Transverse colon (tissue), 4 donors: ENCODE measurements around the gene ZACN. TPM values are rescaled to one million over a fixed set of nuclear protein-coding genes. Genes with fewer than 3 reads are reported as not detected.

ENCODE experiments used
- DNase-seq: peaks from one replicate; pipeline ENCODE4 v3.0.0-alpha.2; 2019
- H3K27ac ChIP-seq, 4 donors: fragments of 200-600 bp; sonication (generic); 2 replicates each; pipeline ENCODE4 v1.5.1; 2016 to 2018; ENCODE audit warnings: inconsistent platforms in 4 of 4
- H3K27me3 ChIP-seq: fragments of 200-600 bp; sonication (generic); 2 replicates; pipeline ENCODE4 v1.5.1; 2017; ENCODE audit warnings: inconsistent platforms
- H3K36me3 ChIP-seq, 4 donors: fragments of 200-600 bp; sonication (generic); 2 replicates each; pipeline ENCODE4 v1.5.1; 2017 to 2019; ENCODE audit warnings: inconsistent platforms in 4 of 4
- H3K4me1 ChIP-seq, 4 donors: fragments of 200-600 bp; sonication (generic); 2 replicates each; pipeline ENCODE4 v1.5.1; 2017 to 2020; ENCODE audit warnings: inconsistent platforms in 4 of 4
- H3K4me3 ChIP-seq, 4 donors: fragments of 200-600 bp; sonication (generic); 1 replicate in 1 of 4; 2 replicates in 3 of 4; pipeline versions ENCODE4 v1.5.1 to v1.6.1; 2017 to 2019; ENCODE audit warnings: inconsistent platforms in 4 of 4
- H3K9me3 ChIP-seq, 2 donors: fragments of 200-600 bp; sonication (generic); 2 replicates each; pipeline ENCODE4 v1.5.1; 2017 to 2019; ENCODE audit warnings: inconsistent platforms in 2 of 2
- CTCF ChIP-seq, 5 experiments: fragments of 200-600 bp in 3 of 5; fragments of 450-650 bp in 2 of 5; sonication (generic) in 3 of 5; IDR thresholded peaks; 1 replicate in 2 of 5; 2 replicates in 3 of 5; pipeline ENCODE4 v1.5.1; 2016 to 2017; ENCODE audit warnings: antibody characterized with exemption in 5 of 5, inconsistent platforms in 3 of 5, mild to moderate bottlenecking in 2 of 5, moderate library complexity in 1 of 5
- EP300 ChIP-seq: sonication (generic); formaldehyde crosslinking; IDR thresholded peaks from one replicate; pipeline ENCODE4 v1.6.1; 2017; ENCODE audit warnings: antibody characterized with exemption, low read depth
- POLR2A ChIP-seq: fragments of 450-650 bp; IDR thresholded peaks from one replicate; pipeline ENCODE4 v1.6.1; 2016; ENCODE audit warnings: antibody characterized with exemption, mild to moderate bottlenecking, moderate library complexity
- POLR2AphosphoS5 ChIP-seq, 3 donors: sonication (generic); formaldehyde crosslinking; IDR thresholded peaks; one replicate each; pipeline ENCODE4 v1.6.1; 2016; ENCODE audit warnings: antibody characterized with exemption in 3 of 3
- WGBS, 2 donors: methylation state at CpG; one replicate each; pipeline ENCODE4 v1.1.5; 2018; ENCODE audit warnings: low coverage in 1 of 2; 5-methylcytosine and 5-hydroxymethylcytosine counted together
- in situ Hi-C, 4 donors: fragments of 200-750 bp; cut with MboI; loops; one replicate each; pipeline versions ENCODE4 v1.15.0 to v1.15.1; 2017; ENCODE audit warnings: low sequenced_read_pairs in 3 of 4, low pct_ligation_motif_present in 1 of 4, low pct_unique_long_range_greater_than_20kb in 1 of 4
- intact Hi-C: fragments of 100-400 bp; cut with DNase I; formaldehyde crosslinking; loops from one replicate; pipeline ENCODE4 v1.15.1; 2023; ENCODE audit warnings: low total_unique reads
- total RNA-seq, 4 donors: library from RNA; depleted of rRNA; stranded (reverse); fragments of >200 nt; gene quantifications; one replicate each; pipeline ENCODE4 v1.1.0, GENCODE V29; 2016

Gene ZACN
- total RNA-seq, 4 donors from 2014 or later, result 0.40 TPM; not detected in 3

GRCh38 chr17:76085066-76085730, 6.2 kb downstream of the ZACN start:
- peaks cover 0 to 40% (median 18%) of the 10 kb centered on the region in 4 donors for H3K36me3 ChIP-seq
- no peak overlapping the region for H3K4me3 ChIP-seq
- H3K27me3 ChIP-seq, result peaks cover 5% of the 10 kb centered on the region
- TF ChIP-seq POLR2AphosphoS5 (IDR thresholded peaks at IDR 0.05) (no peak), EP300 (no peak), POLR2A (no peak), CTCF (IDR thresholded peaks at IDR 0.05) (no peak)
- H3K4me1 ChIP-seq, result no peaks in the 10 kb centered on the region
- H3K27ac ChIP-seq, result no peak overlapping the region
- intact Hi-C loops (no loop called here), in situ Hi-C loops (no loop called here)
- no peak for DNase-seq
- H3K9me3 ChIP-seq, result no peaks in the 10 kb centered on the region
- 85% methylated on average over 17 of the region's 17 CpGs; no CpG with 5 or more reads in 1 of the 2 donors for WGBS, 2 donors

GRCh38 chr17:76085731-76086366, 6.9 kb downstream of the ZACN start:
- 92 to 100% methylated on average over 1 to 12 of the region's 13 CpGs for WGBS, 2 donors
- no peak overlapping the region for H3K4me3 ChIP-seq
- no peak overlapping the region for H3K27ac ChIP-seq
- TF ChIP-seq EP300 (no peak), POLR2A (no peak), POLR2AphosphoS5 (IDR thresholded peaks at IDR 0.05) (no peak), CTCF (IDR thresholded peaks at IDR 0.05) (no peak)
- H3K4me1 ChIP-seq, result no peaks in the 10 kb centered on the region
- H3K36me3 ChIP-seq, result peaks cover 0 to 46% (median 22%) of the 10 kb centered on the region in 4 donors
- in situ Hi-C loops, result no loop called here
- no peaks in the 10 kb centered on the region for H3K9me3 ChIP-seq
- H3K27me3 ChIP-seq, result no peaks in the 10 kb centered on the region
- intact Hi-C loops, result no loop called here
- no peak for DNase-seq

GRCh38 chr17:76086384-76086783, 7.4 kb downstream of the ZACN start:
- Histone ChIP-seq H3K27me3 (no peaks in the 10 kb centered on the region), H3K4me1 (no peaks in the 10 kb centered on the region), H3K36me3 (peaks cover 0 to 46% (median 22%) of the 10 kb centered on the region in 4 donors), H3K4me3 (no peak overlapping the region), H3K9me3 (no peaks in the 10 kb centered on the region), H3K27ac (no peak overlapping the region)
- in situ Hi-C loops, result no loop called here
- TF ChIP-seq CTCF (IDR thresholded peaks at IDR 0.05) (no peak), POLR2AphosphoS5 (IDR thresholded peaks at IDR 0.05) (no peak), POLR2A (no peak)
- 97% methylated on average over 9 of the region's 9 CpGs; no CpG with 5 or more reads in 1 of the 2 donors for WGBS, 2 donors
- intact Hi-C loops, result no loop called here
- DNase-seq, result no peak

GRCh38 chr17:76087531-76087930, 8.5 kb downstream of the ZACN start:
- Histone ChIP-seq H3K9me3 (no peaks in the 10 kb centered on the region), H3K4me1 (no peaks in the 10 kb centered on the region), H3K4me3 (no peak overlapping the region), H3K36me3 (peaks cover 0 to 46% (median 23%) of the 10 kb centered on the region in 4 donors), H3K27me3 (no peaks in the 10 kb centered on the region), H3K27ac (no peak overlapping the region)
- TF ChIP-seq EP300 (no peak), CTCF (IDR thresholded peaks at IDR 0.05) (no peak), POLR2A (no peak), POLR2AphosphoS5 (IDR thresholded peaks at IDR 0.05) (no peak)
- no peak for DNase-seq
- 98% methylated on average over 6 of the region's 11 CpGs; no CpG with 5 or more reads in 1 of the 2 donors for WGBS, 2 donors
- intact Hi-C loops, result no loop called here
- in situ Hi-C loops, result no loop called here
